GM18868 (cell line): ENCODE results near the gene NTN1.
"Not testable (repeated sequence)": the region's sequence is repeated elsewhere in the genome, so short reads cannot be mapped to it uniquely, and the experiment has no call there.

ENCODE experiments used
- ATAC-seq: cut with Tn5 transposase; IDR thresholded peaks from one replicate; pipeline ENCODE4 v1.9.1; 2021; ENCODE audit warnings: mild to moderate bottlenecking, moderate library complexity; ENCODE audit not compliant: unreplicated experiment

NTN1 gene

GRCh38 chr17:9080296-9080914 is 59.1 kb downstream of the NTN1 start:
- no peak for ATAC-seq

GRCh38 chr17:9080983-9081382 is 59.7 kb downstream of the NTN1 start:
- no peak for ATAC-seq

- no peak for ATAC-seq
Observed at GRCh38 chr17:9086577-9086976, 65.3 kb downstream of the NTN1 start.

GRCh38 chr17:9087921-9088320 is 66.6 kb downstream of the NTN1 start:
- ATAC-seq, result no peak

GRCh38 chr17:9090641-9091096 is 69.4 kb downstream of the NTN1 start:
- ATAC-seq, result no peak

- no peak for ATAC-seq
Observed at GRCh38 chr17:9094193-9094592, 72.9 kb downstream of the NTN1 start.

- no peak for ATAC-seq
Observed at GRCh38 chr17:9095390-9095789, 74.1 kb downstream of the NTN1 start.

- ATAC-seq, result no peak
Observed at GRCh38 chr17:9098242-9098825, 77.0 kb downstream of the NTN1 start.

- ATAC-seq, result no peak
Observed at GRCh38 chr17:9101356-9101755, 80.0 kb downstream of the NTN1 start.

- not testable (repeated sequence) for ATAC-seq
Observed at GRCh38 chr17:9103193-9103592, 81.9 kb downstream of the NTN1 start.

- ATAC-seq, result no peak
Observed at GRCh38 chr17:9104370-9105041, 83.2 kb downstream of the NTN1 start.

- no peak for ATAC-seq
Observed at GRCh38 chr17:9105068-9105868, 84.0 kb downstream of the NTN1 start.

- ATAC-seq, result not testable (repeated sequence)
Observed at GRCh38 chr17:9106278-9106677, 85.0 kb downstream of the NTN1 start.

GRCh38 chr17:9107527-9107926 is 86.2 kb downstream of the NTN1 start:
- no peak for ATAC-seq

- no peak for ATAC-seq
Observed at GRCh38 chr17:9108146-9108545, 86.8 kb downstream of the NTN1 start.

- no peak for ATAC-seq
Observed at GRCh38 chr17:9109933-9110332, 88.6 kb downstream of the NTN1 start.

GRCh38 chr17:9110501-9110900 is 89.2 kb downstream of the NTN1 start:
- ATAC-seq, result no peak

GRCh38 chr17:9115214-9116191 is 94.2 kb downstream of the NTN1 start:
- ATAC-seq, result no peak

GRCh38 chr17:9116311-9116835 is 95.1 kb downstream of the NTN1 start:
- ATAC-seq, result no peak
